Right renal cortex interstitium (tissue), 3 donors: ENCODE measurements around the gene CD1E. TPM values are rescaled to one million over a fixed set of nuclear protein-coding genes. Genes with fewer than 3 reads are reported as not detected.
"Not testable (repeated sequence)": the region's sequence is repeated elsewhere in the genome, so short reads cannot be mapped to it uniquely, and the experiment has no call there.

Experiments used
- DNase-seq, 3 donors: peaks; one replicate each; pipeline ENCODE4 v3.0.0-alpha.2; 2013; ENCODE audit warnings: low read depth in 3 of 3, low spot score in 2 of 3
- polyA plus RNA-seq, 3 donors: library from polyadenylated mRNA; unstranded; fragments of 120-200 nt; gene quantifications; one replicate each; pipeline ENCODE4 v1.2.1, GENCODE V29; 2013; ENCODE audit not compliant: insufficient read length in 3 of 3

CD1E gene
- polyA plus RNA-seq: under 1 TPM; 0.18 to 0.36 (median 0.30) TPM

DNA sequence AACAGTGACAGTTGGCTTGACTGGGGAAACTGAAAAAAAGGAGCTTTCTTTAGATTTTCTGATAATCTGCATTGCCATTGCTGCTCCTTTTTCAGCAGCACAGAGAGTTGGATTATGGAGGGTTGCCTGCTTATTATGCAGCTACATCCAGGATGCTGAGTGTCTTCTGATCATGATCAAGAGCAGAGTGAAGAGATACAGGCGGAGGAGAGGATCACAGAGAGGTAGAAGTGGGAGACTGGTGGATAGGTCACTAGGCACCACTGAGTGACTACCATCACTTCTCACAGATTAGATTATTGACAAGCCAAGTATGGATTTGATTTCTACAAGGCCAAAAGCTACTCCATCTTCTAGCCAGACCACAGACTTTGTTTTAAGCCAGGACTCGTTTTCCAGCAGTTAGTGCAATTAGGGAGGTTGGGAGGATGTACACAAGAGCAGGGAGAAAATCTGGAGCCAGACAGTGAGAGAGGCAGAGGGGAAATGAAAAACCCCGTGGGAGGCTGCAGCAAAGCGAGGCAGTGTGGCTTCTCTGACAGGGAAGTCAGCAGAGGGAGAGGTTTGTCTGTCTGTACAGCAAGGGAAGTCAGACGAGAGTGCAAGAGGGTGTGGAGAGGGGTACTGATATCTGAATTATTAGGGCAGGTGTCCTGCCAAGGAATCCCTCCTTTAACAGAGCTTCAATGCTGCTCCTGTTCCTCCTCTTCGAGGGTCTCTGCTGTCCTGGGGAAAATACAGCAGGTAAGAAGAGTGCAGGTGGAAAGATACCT is at the start of gene CD1E:
CD1E (plus strand) TSS at position 592 of the 773 bp plus-strand sequence; CDS start at position 687, 95 bp downstream.
- DNase-seq: no peak

DNA sequence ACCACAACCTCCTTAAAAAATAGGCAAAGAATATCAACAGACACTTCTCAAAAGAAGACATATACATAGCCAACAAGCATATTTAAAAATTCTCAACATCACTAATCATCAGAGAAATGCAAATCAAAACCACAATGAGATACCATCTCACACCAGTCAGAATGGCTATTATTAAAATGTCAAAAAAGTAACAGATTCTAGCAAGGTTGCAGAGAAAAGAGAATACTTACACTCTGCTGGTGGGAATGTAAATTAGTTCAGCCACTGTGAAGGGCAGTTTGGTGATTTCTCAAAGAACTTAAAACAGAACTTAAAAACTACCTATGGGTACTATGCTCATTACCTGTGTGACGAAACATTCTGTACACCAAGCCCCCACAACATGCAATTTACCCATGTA is 43.1 kb upstream of the CD1E start:
- DNase-seq: no peak

DNA sequence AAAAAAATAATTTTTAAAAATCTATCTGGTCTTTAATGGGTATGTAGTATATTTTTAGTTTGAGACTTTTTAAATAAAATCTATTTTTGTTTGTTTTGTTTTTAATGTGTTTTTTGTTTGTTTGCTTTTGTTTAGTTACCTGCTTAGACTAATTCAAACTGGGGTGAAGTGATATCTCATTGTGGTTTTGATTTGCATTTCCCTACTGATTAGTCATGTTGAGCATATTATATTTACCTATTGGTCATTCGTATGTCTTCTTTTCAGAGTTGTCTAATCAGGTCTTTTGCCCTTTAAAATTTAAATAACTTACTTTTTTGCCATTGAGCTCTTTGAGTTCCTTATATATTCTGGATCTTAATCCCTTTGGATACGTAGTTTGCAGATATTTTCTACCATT is 42.6 kb upstream of the CD1E start:
- DNase-seq: no peak

DNA sequence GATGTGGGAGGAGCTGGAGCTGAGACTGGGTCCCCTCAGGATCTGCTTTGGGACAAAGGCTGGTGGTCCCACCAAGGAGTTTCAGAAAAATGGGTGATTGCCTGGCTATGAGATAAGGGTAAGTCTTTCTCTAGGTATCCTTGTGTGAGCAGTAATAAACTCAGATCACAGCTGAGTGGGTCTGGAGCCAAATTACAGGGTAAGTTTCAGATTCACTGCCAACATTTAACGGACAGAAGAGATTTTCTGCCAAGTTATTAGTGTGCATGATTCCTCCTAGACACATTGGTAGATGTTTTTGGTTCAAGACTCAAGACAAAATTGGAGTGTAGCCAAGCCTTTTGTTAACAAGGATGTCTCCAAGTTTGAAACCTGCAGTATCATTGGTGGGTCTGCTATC is 29.8 kb upstream of the CD1E start:
- DNase-seq: no peak

DNA sequence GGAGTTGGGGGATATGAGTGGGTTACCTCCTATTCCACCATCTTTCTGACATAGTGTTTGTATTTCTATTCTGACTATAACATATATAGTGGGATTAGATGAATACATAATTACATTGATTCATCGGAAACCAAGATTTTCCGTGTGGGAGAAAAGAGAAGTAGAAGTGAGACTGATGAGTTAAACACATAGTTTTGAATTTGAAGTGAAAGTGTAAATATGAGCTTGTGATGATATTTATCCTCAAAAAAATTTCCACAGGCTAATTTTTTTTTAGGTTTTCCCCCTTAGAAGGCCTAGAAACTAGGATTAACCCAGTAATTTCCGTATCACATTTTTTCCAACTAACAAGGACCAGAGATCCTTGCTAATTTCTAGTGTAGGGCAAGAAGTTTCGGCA is 29.3 kb upstream of the CD1E start:
- DNase-seq: no peak

DNA sequence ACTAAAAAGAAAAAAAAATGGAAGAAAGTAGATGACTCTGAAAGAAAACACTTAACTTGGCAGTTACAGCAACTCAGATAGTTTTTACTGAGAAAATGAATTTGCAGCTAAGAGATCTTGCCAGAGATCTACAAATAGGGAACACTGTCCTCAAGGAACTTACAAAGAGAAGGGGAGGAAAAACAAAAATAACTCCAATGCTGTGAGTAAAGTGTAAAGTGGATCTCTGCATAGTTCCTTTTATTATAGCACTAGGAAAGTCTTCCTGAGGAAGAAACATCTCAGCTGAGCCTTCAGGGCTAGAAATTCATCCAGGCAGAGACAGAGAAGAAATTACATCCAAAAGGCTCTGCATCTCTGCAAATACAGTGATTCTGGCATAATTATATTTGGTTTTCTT is 26.2 kb upstream of the CD1E start:
- no peak for DNase-seq

DNA sequence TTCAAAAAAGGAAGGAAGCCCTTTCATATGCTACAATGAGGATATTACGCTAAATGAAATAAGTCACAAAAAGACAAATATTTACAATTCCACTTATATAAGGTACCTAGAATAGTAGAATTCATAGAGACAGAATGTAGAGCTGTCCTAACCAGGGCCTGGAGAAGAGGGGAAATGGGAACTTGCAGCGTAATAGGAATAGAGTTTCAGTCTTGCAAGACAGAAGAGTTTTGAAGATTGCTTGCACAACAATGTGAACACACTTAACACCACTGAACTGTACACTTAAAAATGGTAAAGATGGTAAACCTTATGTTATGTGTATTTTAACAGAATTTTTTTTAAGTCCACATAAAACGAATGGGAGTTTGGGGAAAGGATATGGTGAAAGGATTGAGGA is 25.3 kb upstream of the CD1E start:
- DNase-seq: no peak

DNA sequence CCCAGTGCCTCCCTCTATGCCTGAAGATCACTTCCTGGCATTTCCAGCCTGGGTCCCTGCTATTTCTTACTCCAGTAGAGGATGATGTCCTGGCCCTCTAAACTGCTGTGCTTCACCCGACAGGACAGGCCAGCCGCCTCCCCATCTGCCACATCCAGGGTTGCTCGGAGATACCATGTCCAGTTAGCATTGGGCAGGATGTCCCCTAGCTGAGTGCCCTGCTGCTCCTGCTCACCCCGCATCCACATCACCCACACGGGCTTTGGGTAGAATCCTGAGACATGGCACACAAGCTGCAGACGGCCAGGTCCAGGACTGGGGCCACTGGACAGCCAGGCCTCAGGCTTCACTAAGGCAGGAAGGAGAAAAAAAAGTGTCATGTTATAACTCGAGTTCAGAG is 24.4 kb upstream of the CD1E start:
- DNase-seq: no peak

DNA sequence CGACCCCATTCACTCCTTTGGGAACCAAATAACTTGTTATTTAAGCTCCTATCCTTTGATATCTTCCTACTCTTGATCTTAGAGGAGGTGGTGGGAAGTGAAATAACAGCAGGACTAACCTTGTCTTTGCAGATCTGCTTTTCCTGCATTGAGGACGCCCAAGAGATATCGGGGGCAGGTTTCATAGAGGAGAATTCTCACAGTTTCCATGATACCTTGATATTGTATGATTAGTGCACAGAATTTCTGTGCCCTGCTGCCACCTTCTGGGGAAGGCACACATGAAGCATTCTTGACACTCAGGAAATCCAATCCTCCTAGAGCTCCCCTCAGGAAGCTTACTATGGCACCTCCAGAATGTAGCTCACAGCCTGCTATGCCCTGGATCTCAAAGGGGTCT is 24.0 kb upstream of the CD1E start:
- no peak for DNase-seq

DNA sequence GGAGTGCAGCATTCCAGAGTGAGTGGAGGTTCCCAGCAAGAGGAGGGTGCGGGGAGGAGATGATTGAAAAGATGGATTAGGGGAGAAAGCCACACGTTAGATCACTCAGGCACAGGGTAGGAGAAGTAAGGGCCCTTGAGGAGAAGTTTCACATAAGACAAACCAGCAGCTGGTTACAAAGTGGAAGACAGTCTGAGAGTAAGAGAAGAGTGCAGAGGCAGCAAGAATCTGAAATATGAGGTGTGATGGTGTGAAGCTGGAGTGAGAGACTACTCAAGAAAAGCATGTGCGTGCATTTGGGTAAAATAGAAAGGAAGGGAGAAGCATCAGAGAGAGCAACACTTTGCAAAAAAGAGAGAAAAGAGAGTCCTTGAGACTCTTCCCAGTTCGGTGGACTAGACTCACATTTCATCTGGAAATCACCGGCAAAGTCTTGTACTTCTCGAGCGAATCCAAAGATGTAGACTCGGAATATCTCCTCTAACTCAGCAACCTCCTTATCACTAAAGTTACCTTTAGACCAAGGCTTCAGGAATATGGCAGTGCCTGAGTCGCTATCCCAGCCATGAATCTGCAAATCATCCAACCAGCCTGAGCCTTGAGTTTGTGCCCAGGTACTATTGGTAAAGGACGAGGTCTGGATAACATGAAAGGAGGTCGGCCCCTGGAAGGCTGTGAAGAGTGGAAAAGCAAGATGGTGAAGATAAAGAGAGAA is 23.1 kb upstream of the CD1E start:
- no peak for DNase-seq

DNA sequence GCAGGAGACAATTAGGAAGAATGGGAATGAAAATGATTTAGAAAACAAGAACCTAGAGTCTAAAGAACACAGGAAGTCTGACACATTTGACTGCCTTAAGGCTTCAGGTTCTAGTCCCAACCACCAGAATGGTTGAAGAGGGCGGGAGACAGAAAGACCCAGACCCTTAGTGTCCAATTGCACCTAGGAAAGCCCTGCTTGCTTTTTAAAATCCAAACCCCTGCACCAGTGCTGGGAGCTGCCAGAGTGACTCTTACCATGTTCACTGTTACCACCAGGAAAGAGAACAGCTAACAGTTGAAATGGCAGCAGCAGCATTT is 22.6 kb upstream of the CD1E start:
- no peak for DNase-seq

DNA sequence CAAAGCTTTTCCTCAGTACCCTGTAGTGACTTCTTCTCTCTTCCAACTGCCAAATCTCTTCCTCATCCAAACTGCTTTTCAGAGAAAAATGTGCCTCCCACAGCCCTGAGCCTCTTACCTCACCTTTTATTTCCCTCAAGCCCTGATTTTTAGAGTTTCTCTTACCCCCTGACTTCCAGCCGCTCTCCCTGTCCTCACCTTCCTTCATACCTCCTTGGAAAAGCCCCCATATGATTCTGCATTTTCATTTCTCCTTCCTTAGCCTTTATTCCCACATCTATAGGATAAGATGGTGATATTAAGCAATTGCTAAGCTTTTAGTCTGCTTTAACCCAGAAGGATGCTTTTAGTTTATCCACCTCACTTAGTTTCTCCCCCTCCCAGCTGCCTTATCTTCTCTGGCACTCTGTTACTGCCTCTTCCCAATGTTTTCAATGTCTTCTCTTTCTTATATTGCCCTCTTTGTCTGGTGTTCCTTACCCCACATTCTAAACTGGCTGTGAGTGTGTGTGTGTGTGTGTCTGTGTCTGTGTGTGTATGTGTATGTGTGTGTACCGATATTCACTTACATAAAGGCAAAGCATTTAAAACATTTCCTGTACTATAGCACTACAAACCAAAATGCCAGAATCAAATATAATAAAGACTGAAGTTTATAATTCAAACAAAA is 22.1 kb upstream of the CD1E start, which contains the start of gene CD1B:
CD1B (minus strand) TSS at position 51 of the 670 bp plus-strand sequence. CDS start 108 bp downstream, outside the sequence.
- no peak for DNase-seq

DNA sequence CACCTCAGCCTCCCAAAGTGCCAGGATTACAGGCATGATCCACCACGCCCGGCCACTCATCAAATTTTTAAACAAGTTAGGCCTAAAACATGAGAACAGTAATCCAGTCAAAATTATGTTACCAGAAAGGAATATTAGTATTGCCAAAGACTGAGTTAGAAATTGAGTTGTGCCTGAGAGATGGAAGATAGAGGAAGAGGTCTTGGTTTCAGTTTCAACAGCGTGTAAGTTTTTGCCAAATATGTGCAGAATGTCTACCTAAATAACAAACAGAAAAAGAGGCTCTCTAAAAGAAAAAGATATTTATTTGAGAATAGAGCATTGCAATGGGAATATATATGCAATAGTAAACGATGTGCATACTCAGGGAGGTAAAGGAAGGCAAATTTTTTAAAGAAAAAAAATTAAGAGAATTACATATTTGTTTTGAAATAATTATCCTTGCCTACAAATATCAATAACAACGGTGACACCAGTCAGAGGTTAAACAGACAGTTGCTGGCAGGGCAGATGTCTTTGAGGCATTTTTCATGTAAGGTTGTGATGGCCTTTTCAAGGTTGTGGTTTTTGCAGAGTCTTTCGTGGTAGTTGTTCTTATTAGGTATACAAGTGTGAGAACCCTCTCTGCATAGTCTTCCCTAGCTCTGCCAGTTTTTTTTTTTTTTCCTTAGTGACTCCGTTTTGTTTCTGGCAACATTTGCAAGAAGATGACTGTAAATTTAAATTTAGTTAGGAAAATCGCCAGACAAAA is 20.1 kb upstream of the CD1E start:
- no peak for DNase-seq

DNA sequence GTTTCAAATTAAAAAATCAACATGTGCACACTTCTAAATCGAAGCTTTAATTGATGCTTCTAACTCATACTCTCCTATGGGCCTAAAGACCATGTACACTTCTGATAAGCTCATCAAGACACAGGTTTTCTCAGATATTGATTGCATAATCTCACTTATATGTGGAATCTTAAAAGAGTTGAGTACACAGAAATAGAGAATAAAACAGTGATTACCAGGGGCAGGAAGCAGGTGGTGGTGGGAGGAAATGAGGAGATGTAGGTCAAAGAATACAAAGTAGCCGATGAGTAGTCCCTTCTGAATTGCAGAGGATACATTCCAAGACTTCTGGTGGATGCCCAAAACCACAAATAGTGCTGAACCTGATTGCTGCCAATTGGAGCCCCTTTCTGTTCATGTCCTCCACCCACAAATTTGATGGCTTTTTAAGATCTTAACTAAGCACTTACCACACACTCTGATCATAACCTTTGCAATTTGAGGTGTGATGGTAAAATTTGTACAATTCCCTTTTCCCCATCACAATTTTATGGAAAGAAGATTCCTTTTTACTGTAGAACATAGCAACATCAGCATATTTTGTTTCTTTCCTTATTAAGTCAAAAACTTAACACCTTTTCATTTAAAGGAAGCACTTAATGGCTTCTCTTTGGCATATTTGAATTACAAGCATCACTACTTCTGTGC is 19.0 kb upstream of the CD1E start:
- DNase-seq: no peak

DNA sequence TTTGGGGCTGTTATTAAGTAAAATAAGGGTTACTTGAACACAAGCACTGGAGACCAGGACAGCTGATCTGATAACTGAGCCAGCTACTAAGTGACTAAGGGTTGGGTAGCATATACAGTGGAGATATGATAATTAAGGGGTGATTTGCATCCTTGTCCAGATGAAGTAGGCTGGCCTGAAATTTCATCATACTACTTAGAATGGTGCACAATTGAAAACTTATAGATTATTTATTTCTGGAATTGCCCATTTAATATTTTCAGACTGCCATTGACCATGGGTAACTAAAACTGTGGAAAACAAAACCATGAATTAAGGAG is 18.5 kb upstream of the CD1E start:
- DNase-seq: no peak

DNA sequence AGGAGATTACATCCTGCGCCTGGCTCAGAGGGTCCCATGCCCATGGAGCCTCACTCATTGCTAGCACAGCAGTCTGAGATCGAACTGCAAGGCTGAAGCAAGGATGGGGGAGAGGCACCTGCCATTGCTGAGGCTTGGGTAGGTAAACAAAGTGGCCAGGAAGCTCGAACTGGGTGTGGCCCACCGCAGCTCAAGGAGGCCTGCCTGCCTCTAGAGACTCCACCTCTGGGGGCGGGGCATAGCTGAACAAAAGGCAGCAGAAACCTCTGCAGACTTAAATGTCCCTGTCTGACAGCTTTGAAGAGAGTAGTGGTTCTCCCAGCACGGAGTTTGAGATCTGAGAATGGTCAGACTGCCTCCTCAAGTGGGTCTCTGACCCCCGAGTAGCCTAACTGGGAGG is 17.3 kb upstream of the CD1E start:
- DNase-seq: not testable (repeated sequence)

DNA sequence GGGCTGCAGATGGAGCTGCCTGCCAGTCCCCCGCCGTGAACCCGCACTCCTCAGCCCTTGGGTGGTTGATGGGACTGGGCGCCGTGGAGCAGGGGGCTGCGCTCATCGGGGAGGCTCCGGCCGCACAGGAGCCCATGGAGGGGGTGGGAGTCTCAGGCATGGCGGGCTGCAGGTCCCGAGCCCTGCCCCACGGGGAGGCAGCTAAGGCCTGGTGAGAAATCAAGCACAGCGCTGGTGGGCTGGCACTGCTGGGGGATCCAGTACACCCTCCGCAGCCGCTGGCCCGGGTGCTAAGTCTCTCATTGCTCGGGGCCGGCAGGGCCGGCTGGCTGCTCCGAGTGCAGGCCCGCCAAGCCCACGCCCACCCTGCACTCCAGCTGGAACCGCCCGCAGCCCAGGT is 4.7 kb upstream of the CD1E start:
- not testable (repeated sequence) for DNase-seq

DNA sequence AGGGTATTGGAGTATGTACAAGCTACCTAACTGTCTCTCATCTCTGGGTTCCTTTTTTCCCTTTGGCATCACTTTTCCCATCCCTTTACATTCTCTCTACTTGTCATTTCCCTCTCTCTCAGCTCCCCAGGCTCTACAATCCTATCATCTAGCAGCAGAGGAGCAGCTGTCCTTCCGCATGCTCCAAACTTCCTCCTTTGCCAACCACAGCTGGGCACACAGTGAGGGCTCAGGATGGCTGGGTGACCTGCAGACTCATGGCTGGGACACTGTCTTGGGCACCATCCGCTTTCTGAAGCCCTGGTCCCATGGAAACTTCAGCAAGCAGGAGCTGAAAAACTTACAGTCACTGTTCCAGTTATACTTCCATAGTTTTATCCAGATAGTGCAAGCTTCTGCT is 561 bp downstream of the CD1E start:
- no peak for DNase-seq

DNA sequence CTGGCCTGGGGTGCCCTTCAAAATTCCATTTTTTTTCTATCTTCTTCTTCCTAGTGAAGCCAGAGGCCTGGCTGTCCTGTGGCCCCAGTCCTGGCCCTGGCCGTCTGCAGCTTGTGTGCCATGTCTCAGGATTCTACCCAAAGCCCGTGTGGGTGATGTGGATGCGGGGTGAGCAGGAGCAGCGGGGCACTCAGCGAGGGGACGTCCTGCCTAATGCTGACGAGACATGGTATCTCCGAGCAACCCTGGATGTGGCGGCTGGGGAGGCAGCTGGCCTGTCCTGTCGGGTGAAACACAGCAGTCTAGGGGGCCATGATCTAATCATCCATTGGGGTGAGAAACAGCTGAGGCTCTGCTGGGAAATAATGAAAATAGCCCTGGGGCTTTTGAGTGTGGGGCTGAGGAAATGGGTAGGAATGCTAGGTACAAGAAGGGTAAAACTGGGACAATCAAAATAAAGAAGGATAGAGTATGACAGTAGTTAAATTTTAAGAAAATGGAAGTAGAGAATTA is 2.1 kb downstream of the CD1E start:
- no peak for DNase-seq

DNA sequence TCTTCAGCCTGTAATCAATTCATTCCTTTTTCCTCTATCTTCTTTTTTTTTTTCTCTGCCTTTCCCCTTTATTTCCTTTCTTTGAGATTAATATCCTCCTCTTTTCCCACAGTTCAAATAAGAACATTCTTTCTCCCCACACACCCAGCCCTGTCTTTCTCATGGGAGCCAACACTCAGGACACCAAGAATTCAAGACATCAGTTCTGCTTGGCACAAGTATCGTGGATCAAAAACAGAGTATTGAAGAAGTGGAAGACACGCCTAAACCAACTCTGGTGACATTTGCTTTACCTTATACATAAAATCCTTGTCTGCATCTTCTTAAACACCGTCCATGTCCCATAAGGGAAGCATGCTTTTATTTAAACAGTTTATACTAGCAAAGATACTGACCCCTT is 2.9 kb downstream of the CD1E start:
- no peak for DNase-seq
